IMR-90 (cell line): ENCODE measurements around the gene CAPN2. TPM values are rescaled to one million over a fixed set of nuclear protein-coding genes. Genes with fewer than 3 reads are reported as not detected.
A peak's percentile ranks its signal among the peaks of the same experiment; 100 is the strongest.

Experiments used
- ATAC-seq: fragments of 200-7000 bp; cut with Tn5 transposase; 2 replicates; pipeline ENCODE4 v1.9.1; 2020; ENCODE audit warnings: low read depth, mild to moderate bottlenecking, moderate library complexity
- BruUV-seq: library from RNA; stranded (reverse); fragments of 400-500 nt; replicated peaks from 2 replicates; lab custom pipeline; 2021; lab: Mats Ljungman, UMichigan
- CTCF ChIA-PET: fragments of 300-600 bp; formaldehyde crosslinking; extraction: SDS; loops from one replicate; lab custom pipeline; 2021; ENCODE audit warnings: antibody characterized with exemption; lab: Yijun Ruan, JAX
- POLR2A ChIA-PET: fragments of 300-600 bp; sonication (Branson Sonifier 250); formaldehyde crosslinking; loops from one replicate; lab custom pipeline; 2022; ENCODE audit warnings: antibody characterized with exemption; ENCODE audit not compliant: unreplicated experiment; lab: Charles Lee
- DNase-seq: peaks from one replicate; pipeline ENCODE4 v3.0.0; 2013
- H2AFZ ChIP-seq: replicated peaks from 2 replicates; pipeline ENCODE3; 2013; ENCODE audit warnings: low read length, mild to moderate bottlenecking; ENCODE audit not compliant: poor library complexity
- H2AK5ac ChIP-seq: 2 replicates; pipeline ENCODE4 v1.6.1; 2013; ENCODE audit warnings: low read depth, low read length, inconsistent platforms
- H2AK9ac ChIP-seq: replicated peaks from 2 replicates; pipeline ENCODE3; 2013; ENCODE audit warnings: mild to moderate bottlenecking, low read depth, low read length, moderate library complexity; ENCODE audit not compliant: poor library complexity
- H2BK120ac ChIP-seq: 2 replicates; pipeline ENCODE4 v1.6.1; 2013; ENCODE audit warnings: low read depth, low read length, inconsistent platforms
- H2BK15ac ChIP-seq: 3 replicates; pipeline ENCODE4 v1.6.1; 2013; ENCODE audit warnings: low read depth, low read length, inconsistent platforms
- H2BK20ac ChIP-seq: 2 replicates; pipeline ENCODE4 v1.6.1; 2013; ENCODE audit warnings: low read depth, mild to moderate bottlenecking, inconsistent platforms, low read length, moderate library complexity
- H2BK5ac ChIP-seq: 2 replicates; pipeline ENCODE4 v1.6.1; 2013; ENCODE audit warnings: mild to moderate bottlenecking, low read depth, low read length, inconsistent platforms; ENCODE audit not compliant: poor library complexity, severe bottlenecking
- H3K14ac ChIP-seq: replicated peaks from 2 replicates; pipeline ENCODE4 v1.6.1; 2013; ENCODE audit warnings: low read depth, low read length, inconsistent platforms
- H3K18ac ChIP-seq: 2 replicates; pipeline ENCODE4 v1.6.1; 2013; ENCODE audit warnings: low read depth, low read length, control low read depth
- H3K23ac ChIP-seq: 2 replicates; pipeline ENCODE4 v1.6.1; 2013; ENCODE audit warnings: low read depth, low read length, inconsistent platforms
- H3K27ac ChIP-seq: 2 replicates; pipeline ENCODE4 v1.5.1; 2013; ENCODE audit warnings: mild to moderate bottlenecking, control low read depth, low read length; ENCODE audit not compliant: insufficient read depth
- H3K27me3 ChIP-seq: 2 replicates; pipeline ENCODE4 v1.6.1; 2013; ENCODE audit warnings: low read length; ENCODE audit not compliant: control insufficient read depth, insufficient read depth
- H3K36me3 ChIP-seq: 2 replicates; pipeline ENCODE4 v1.6.1; 2013; ENCODE audit warnings: low read length, mixed read lengths; ENCODE audit not compliant: control insufficient read depth, insufficient read depth
- H3K4ac ChIP-seq: 2 replicates; pipeline ENCODE4 v1.6.1; 2013; ENCODE audit warnings: low read depth, low read length, inconsistent platforms
- H3K4me1 ChIP-seq: 2 replicates; pipeline ENCODE4 v1.6.1; 2013; ENCODE audit warnings: low read length, mixed read lengths; ENCODE audit not compliant: control insufficient read depth, insufficient read depth
- H3K4me2 ChIP-seq: 2 replicates; pipeline ENCODE4 v1.6.1; 2013; ENCODE audit warnings: low read depth, mild to moderate bottlenecking, control low read depth, low read length, moderate library complexity
- H3K4me3 ChIP-seq: 2 replicates; pipeline ENCODE4 v1.5.1; 2013; ENCODE audit warnings: low read depth, mild to moderate bottlenecking, control low read depth, low read length, moderate library complexity; ENCODE audit not compliant: insufficient read depth
- H3K56ac ChIP-seq: 2 replicates; pipeline ENCODE4 v1.6.1; 2013; ENCODE audit warnings: low read length, inconsistent platforms; ENCODE audit not compliant: insufficient read depth; ENCODE audit errors: extremely low read depth
- H3K79me1 ChIP-seq, 2 experiments: 2 replicates each; pipeline ENCODE4 v1.6.1; 2013; ENCODE audit warnings: low read length in 2 of 2, inconsistent platforms in 1 of 2, low read depth in 1 of 2
- H3K9ac ChIP-seq: 2 replicates; pipeline ENCODE4 v1.6.1; 2013; ENCODE audit warnings: low read depth, low read length, control low read depth
- H3K9me1 ChIP-seq: 2 replicates; pipeline ENCODE4 v1.6.1; 2013; ENCODE audit warnings: low read length, inconsistent platforms; ENCODE audit not compliant: insufficient read depth
- H3K9me3 ChIP-seq: 2 replicates; pipeline ENCODE4 v1.6.1; 2013; ENCODE audit warnings: low read length; ENCODE audit not compliant: control insufficient read depth, insufficient read depth
- H4K20me1 ChIP-seq: 2 replicates; pipeline ENCODE4 v1.6.1; 2013; ENCODE audit warnings: low read length, inconsistent platforms; ENCODE audit not compliant: insufficient read depth
- H4K5ac ChIP-seq: 2 replicates; pipeline ENCODE4 v1.6.1; 2013; ENCODE audit warnings: mild to moderate bottlenecking, low read depth, low read length, control low read depth
- H4K8ac ChIP-seq, 2 experiments: 2 replicates each; pipeline ENCODE4 v1.6.1; 2013; ENCODE audit warnings: low read depth in 2 of 2, low read length in 2 of 2, control low read depth in 1 of 2, inconsistent platforms in 1 of 2
- H4K91ac ChIP-seq: 2 replicates; pipeline ENCODE4 v1.6.1; 2013; ENCODE audit warnings: low read depth, low read length, inconsistent platforms; ENCODE audit not compliant: insufficient read depth
- BHLHE40 ChIP-seq: fragments of 150-350 bp; IDR thresholded peaks from 2 replicates; pipeline ENCODE4 v1.6.1; 2016; ENCODE audit warnings: mild to moderate bottlenecking, low read depth, low read length
- CEBPB ChIP-seq: IDR thresholded peaks from 2 replicates; pipeline ENCODE4 v1.6.1; 2012; ENCODE audit warnings: low read depth, low read length, improper control_type of control experiment
- FOS ChIP-seq: fragments of 150-350 bp; IDR thresholded peaks from 2 replicates; pipeline ENCODE4 v1.6.1; 2016; ENCODE audit warnings: low read depth, low read length
- MAFK ChIP-seq: IDR thresholded peaks from 2 replicates; pipeline ENCODE4 v1.6.1; 2012; ENCODE audit warnings: low read depth, low read length, improper control_type of control experiment
- MAZ ChIP-seq: IDR thresholded peaks from 2 replicates; pipeline ENCODE4 v1.6.1; 2012; ENCODE audit warnings: low read depth, mild to moderate bottlenecking, low read length, improper control_type of control experiment, moderate library complexity, borderline replicate concordance
- MXI1 ChIP-seq: IDR thresholded peaks from 2 replicates; pipeline ENCODE4 v1.6.1; 2012; ENCODE audit warnings: low read depth, mild to moderate bottlenecking, low read length, moderate library complexity, borderline replicate concordance
- NFE2L2 ChIP-seq: fragments of 150-350 bp; IDR thresholded peaks from 2 replicates; pipeline ENCODE4 v1.6.1; 2016; ENCODE audit warnings: low read depth, mild to moderate bottlenecking, low read length
- POLR2A ChIP-seq: IDR thresholded peaks from 2 replicates; pipeline ENCODE4 v1.6.1; 2012; ENCODE audit warnings: mild to moderate bottlenecking, low read depth, low read length
- RCOR1 ChIP-seq: IDR thresholded peaks from 2 replicates; pipeline ENCODE4 v1.6.1; 2012; ENCODE audit warnings: mild to moderate bottlenecking, low read length, improper control_type of control experiment; ENCODE audit not compliant: insufficient replicate concordance
- RFX5 ChIP-seq: IDR thresholded peaks from 2 replicates; pipeline ENCODE4 v1.8.0; 2012; ENCODE audit warnings: low read depth, mild to moderate bottlenecking, low read length, moderate library complexity
- SMC3 ChIP-seq: fragments of 150-350 bp; IDR thresholded peaks from 2 replicates; pipeline ENCODE4 v1.6.1; 2016; ENCODE audit warnings: low read depth, mild to moderate bottlenecking, antibody characterized with exemption, low read length, moderate library complexity
- WGBS, 2 experiments: methylation state at CpG; one replicate each; pipeline versions ENCODE4 v1.1.5 to v1.1.7; 2013; ENCODE audit warnings: missing lambda C conversion rate in 2 of 2; ENCODE audit not compliant: insufficient read length in 1 of 2; ENCODE audit errors: extremely low coverage in 2 of 2; 5-methylcytosine and 5-hydroxymethylcytosine counted together
- dilution Hi-C: fragments of 300-500 bp; cut with HindIII; formaldehyde crosslinking; loops from one replicate; pipeline ENCODE4 v1.14.3; 2018; ENCODE audit warnings: low sequenced_read_pairs; ENCODE audit not compliant: unreplicated experiment
- in situ Hi-C: fragments of 300-500 bp; cut with MboI; formaldehyde crosslinking; loops from 3 replicates; pipeline ENCODE4 v1.14.3; 2019; ENCODE audit warnings: low sequenced_read_pairs, inconsistent platforms, mixed read lengths
- intact Hi-C: fragments of 100-400 bp; cut with micrococcal nuclease; formaldehyde crosslinking; loops from 2 replicates; pipeline ENCODE4 v1.10.0; 2022
- polyA plus RNA-seq, 3 experiments: library from polyadenylated mRNA; depleted of rRNA; stranded (reverse); fragments of >200 nt; gene quantifications; 2 replicates each; pipeline ENCODE4 v1.2.3, GENCODE V29; 2012; ENCODE audit warnings: low replicate concordance in 1 of 3
- total RNA-seq: library from RNA; depleted of rRNA; stranded (reverse); fragments of >200 nt; gene quantifications from 2 replicates; pipeline ENCODE4 v1.2.3, GENCODE V29; 2012
- TF ChIP-seq, protein P1 (sequence below): fragments of 150-350 bp; IDR thresholded peaks from 2 replicates; pipeline ENCODE4 v1.6.1; 2016; ENCODE audit warnings: low read depth, mild to moderate bottlenecking, low read length, moderate library complexity, borderline replicate concordance
- TF ChIP-seq, protein P2 (sequence below): conservative IDR thresholded peaks from 2 replicates; pipeline ENCODE4 v1.5.1; 2012; ENCODE audit warnings: mild to moderate bottlenecking, low read depth, low read length, improper control_type of control experiment
- TF ChIP-seq, protein P3 (sequence below): fragments of 150-350 bp; IDR thresholded peaks from 2 replicates; pipeline ENCODE4 v1.6.1; 2017; ENCODE audit warnings: mild to moderate bottlenecking, antibody characterized with exemption, low read length, low read depth

Gene CAPN2
- total and polyA plus RNA-seq, 2 of the 4 experiments (the other 2 are of a cell fraction): 339 to 430 TPM

DNA sequence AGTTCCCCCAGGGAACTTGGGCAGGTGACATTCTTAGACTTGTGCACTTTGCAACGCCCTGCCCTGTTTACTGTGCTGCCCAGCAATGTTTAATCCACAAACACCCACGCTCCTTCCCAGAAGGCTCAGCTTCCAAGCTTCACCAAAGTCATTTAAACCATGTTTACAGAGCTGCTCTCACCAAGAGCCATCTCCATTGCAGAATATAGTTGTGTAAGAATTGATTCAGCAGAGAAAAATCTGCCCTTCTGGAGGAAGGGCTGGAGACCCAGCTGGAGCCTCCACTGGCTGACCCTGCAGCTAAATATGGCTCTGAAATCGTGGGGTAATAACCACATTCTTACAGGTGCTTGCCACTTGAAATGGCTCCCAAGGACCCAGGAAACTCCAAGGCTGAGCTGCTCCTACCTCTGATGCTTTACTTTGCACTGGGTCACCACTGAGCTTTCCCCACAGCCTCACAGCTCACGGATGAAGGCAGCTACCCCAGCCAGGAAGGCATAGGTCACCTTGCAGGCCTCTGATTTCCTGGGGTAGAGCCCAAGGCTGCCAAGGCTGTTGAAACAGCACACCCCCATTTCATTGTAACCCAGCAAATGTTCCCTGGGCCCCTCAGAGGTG lies 8.7 kb downstream of the CAPN2 start:
- H4K8ac ChIP-seq: peak overlapping the region; percentile 0 to 68; a peak in 1 of 4 replicates
- ATAC-seq (peak; percentile 56), DNase-seq (peak; percentile 95)
- no peak overlapping the region; the same call in 2 of the 3 replicates for H2BK15ac ChIP-seq
- H4K20me1 ChIP-seq: peaks cover 68% of the 10 kb centered on the region
- H4K91ac ChIP-seq: peak overlapping the region; percentile 44; the same call in 1 of the 2 replicates
- intact Hi-C loops (loop anchor here (1.0 to 2.0 kb wide), 2 partner anchors 8 to 20 kb away; no protein-coding TSS in a partner anchor), dilution Hi-C loops (no loop called here), in situ Hi-C loops (no loop called here)
- peak overlapping the region; percentile 83 for H2AK5ac ChIP-seq
- peak overlapping the region; percentile 75 for H2BK5ac ChIP-seq
- H4K5ac ChIP-seq: peak overlapping the region; percentile 0; the same call in 1 of the 2 replicates
- H2AK9ac ChIP-seq: peak overlapping the region; percentile 14
- no peaks in the 10 kb centered on the region for H3K9me3 ChIP-seq
- H3K56ac ChIP-seq: no peak overlapping the region
- peak overlapping the region; percentile 57; the same call in 1 of the 2 replicates for H3K23ac ChIP-seq
- no peak overlapping the region for H2AFZ ChIP-seq
- ChIA-PET POLR2A (interaction anchor here (0.5 to 1.0 kb wide), 3 partner anchors 8 to 20 kb away, joined by 3 to 17 read pairs (median 3); no protein-coding TSS in a partner anchor), CTCF (interaction anchor here (0.7 to 0.9 kb wide), 2 partner anchors 20 to 64 kb away, joined by 3 to 5 read pairs; no protein-coding TSS in a partner anchor)
- peak overlapping the region; percentile 54 for H3K14ac ChIP-seq
- no peak overlapping the region for H3K4me3 ChIP-seq
- H3K36me3 ChIP-seq: peaks cover 47% of the 10 kb centered on the region
- peaks cover 32% of the 10 kb centered on the region for H3K9me1 ChIP-seq
- no peaks in the 10 kb centered on the region for H3K27me3 ChIP-seq
- H3K79me1 ChIP-seq: peaks cover 31 to 78% of the 10 kb centered on the region in 2 experiments
- BruUV-seq: no TSS peak
- peak overlapping the region; percentile 14; the same call in 1 of the 2 replicates for H3K18ac ChIP-seq
- 0 out of 2 replicates have a peak overlapping the region, but pooled peaks have one; percentile 2 for H3K4me2 ChIP-seq
- H3K27ac ChIP-seq: peak overlapping the region; percentile 69
- no CpG with 5 or more reads among the region's 4 CpGs for WGBS, 2 experiments
- peak overlapping the region; percentile 64 for H2BK20ac ChIP-seq
- peak overlapping the region; percentile 68 for H3K4ac ChIP-seq
- peak overlapping the region; percentile 43 for H2BK120ac ChIP-seq
- no peak overlapping the region for H3K9ac ChIP-seq
- peaks cover 49% of the 10 kb centered on the region for H3K4me1 ChIP-seq
- TF ChIP-seq BHLHE40: 0 out of 2 replicates have a peak, but pooled peaks have one; percentile 2
- TF ChIP-seq NFE2L2: no peak
- peak; percentile 98 for TF ChIP-seq RCOR1
- TF ChIP-seq FOS: peak; percentile 90
- TF ChIP-seq RFX5: no peak
- TF ChIP-seq MXI1: no peak
- TF ChIP-seq MAZ: peak; percentile 47; the same call in 1 of the 2 replicates
- TF ChIP-seq, protein P1, sequence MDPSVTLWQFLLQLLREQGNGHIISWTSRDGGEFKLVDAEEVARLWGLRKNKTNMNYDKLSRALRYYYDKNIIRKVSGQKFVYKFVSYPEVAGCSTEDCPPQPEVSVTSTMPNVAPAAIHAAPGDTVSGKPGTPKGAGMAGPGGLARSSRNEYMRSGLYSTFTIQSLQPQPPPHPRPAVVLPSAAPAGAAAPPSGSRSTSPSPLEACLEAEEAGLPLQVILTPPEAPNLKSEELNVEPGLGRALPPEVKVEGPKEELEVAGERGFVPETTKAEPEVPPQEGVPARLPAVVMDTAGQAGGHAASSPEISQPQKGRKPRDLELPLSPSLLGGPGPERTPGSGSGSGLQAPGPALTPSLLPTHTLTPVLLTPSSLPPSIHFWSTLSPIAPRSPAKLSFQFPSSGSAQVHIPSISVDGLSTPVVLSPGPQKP: no peak
- TF ChIP-seq POLR2A: no peak
- TF ChIP-seq, protein P2, sequence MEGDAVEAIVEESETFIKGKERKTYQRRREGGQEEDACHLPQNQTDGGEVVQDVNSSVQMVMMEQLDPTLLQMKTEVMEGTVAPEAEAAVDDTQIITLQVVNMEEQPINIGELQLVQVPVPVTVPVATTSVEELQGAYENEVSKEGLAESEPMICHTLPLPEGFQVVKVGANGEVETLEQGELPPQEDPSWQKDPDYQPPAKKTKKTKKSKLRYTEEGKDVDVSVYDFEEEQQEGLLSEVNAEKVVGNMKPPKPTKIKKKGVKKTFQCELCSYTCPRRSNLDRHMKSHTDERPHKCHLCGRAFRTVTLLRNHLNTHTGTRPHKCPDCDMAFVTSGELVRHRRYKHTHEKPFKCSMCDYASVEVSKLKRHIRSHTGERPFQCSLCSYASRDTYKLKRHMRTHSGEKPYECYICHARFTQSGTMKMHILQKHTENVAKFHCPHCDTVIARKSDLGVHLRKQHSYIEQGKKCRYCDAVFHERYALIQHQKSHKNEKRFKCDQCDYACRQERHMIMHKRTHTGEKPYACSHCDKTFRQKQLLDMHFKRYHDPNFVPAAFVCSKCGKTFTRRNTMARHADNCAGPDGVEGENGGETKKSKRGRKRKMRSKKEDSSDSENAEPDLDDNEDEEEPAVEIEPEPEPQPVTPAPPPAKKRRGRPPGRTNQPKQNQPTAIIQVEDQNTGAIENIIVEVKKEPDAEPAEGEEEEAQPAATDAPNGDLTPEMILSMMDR: no peak
- TF ChIP-seq CEBPB: peak; percentile 98
- TF ChIP-seq MAFK: no peak
- no peak for TF ChIP-seq SMC3
- TF ChIP-seq, protein P3, sequence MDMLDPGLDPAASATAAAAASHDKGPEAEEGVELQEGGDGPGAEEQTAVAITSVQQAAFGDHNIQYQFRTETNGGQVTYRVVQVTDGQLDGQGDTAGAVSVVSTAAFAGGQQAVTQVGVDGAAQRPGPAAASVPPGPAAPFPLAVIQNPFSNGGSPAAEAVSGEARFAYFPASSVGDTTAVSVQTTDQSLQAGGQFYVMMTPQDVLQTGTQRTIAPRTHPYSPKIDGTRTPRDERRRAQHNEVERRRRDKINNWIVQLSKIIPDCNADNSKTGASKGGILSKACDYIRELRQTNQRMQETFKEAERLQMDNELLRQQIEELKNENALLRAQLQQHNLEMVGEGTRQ: no peak
